IMR-90 (cell line): ENCODE data around the gene AHI1. TPM values are rescaled to one million over a fixed set of nuclear protein-coding genes. Genes with fewer than 3 reads are reported as not detected.

Experiments
- ATAC-seq: fragments of 200-7000 bp; cut with Tn5 transposase; 2 replicates; pipeline ENCODE4 v1.9.1; 2020; ENCODE audit warnings: low read depth, mild to moderate bottlenecking, moderate library complexity
- BruUV-seq: library from RNA; stranded (reverse); fragments of 400-500 nt; replicated peaks from 2 replicates; lab custom pipeline; 2021; lab: Mats Ljungman, UMichigan
- CTCF ChIA-PET: fragments of 300-600 bp; formaldehyde crosslinking; extraction: SDS; loops from one replicate; lab custom pipeline; 2021; ENCODE audit warnings: antibody characterized with exemption; lab: Yijun Ruan, JAX
- POLR2A ChIA-PET: fragments of 300-600 bp; sonication (Branson Sonifier 250); formaldehyde crosslinking; loops from one replicate; lab custom pipeline; 2022; ENCODE audit warnings: antibody characterized with exemption; ENCODE audit not compliant: unreplicated experiment; lab: Charles Lee
- DNase-seq: peaks from one replicate; pipeline ENCODE4 v3.0.0; 2013
- H2AFZ ChIP-seq: replicated peaks from 2 replicates; pipeline ENCODE3; 2013; ENCODE audit warnings: low read length, mild to moderate bottlenecking; ENCODE audit not compliant: poor library complexity
- H2AK5ac ChIP-seq: 2 replicates; pipeline ENCODE4 v1.6.1; 2013; ENCODE audit warnings: low read depth, low read length, inconsistent platforms
- H2AK9ac ChIP-seq: replicated peaks from 2 replicates; pipeline ENCODE3; 2013; ENCODE audit warnings: mild to moderate bottlenecking, low read depth, low read length, moderate library complexity; ENCODE audit not compliant: poor library complexity
- H2BK120ac ChIP-seq: 2 replicates; pipeline ENCODE4 v1.6.1; 2013; ENCODE audit warnings: low read depth, low read length, inconsistent platforms
- H2BK15ac ChIP-seq: 3 replicates; pipeline ENCODE4 v1.6.1; 2013; ENCODE audit warnings: low read depth, low read length, inconsistent platforms
- H2BK20ac ChIP-seq: 2 replicates; pipeline ENCODE4 v1.6.1; 2013; ENCODE audit warnings: low read depth, mild to moderate bottlenecking, inconsistent platforms, low read length, moderate library complexity
- H2BK5ac ChIP-seq: 2 replicates; pipeline ENCODE4 v1.6.1; 2013; ENCODE audit warnings: mild to moderate bottlenecking, low read depth, low read length, inconsistent platforms; ENCODE audit not compliant: poor library complexity, severe bottlenecking
- H3K14ac ChIP-seq: replicated peaks from 2 replicates; pipeline ENCODE4 v1.6.1; 2013; ENCODE audit warnings: low read depth, low read length, inconsistent platforms
- H3K18ac ChIP-seq: 2 replicates; pipeline ENCODE4 v1.6.1; 2013; ENCODE audit warnings: low read depth, low read length, control low read depth
- H3K23ac ChIP-seq: 2 replicates; pipeline ENCODE4 v1.6.1; 2013; ENCODE audit warnings: low read depth, low read length, inconsistent platforms
- H3K27ac ChIP-seq: 2 replicates; pipeline ENCODE4 v1.5.1; 2013; ENCODE audit warnings: mild to moderate bottlenecking, control low read depth, low read length; ENCODE audit not compliant: insufficient read depth
- H3K27me3 ChIP-seq: 2 replicates; pipeline ENCODE4 v1.6.1; 2013; ENCODE audit warnings: low read length; ENCODE audit not compliant: control insufficient read depth, insufficient read depth
- H3K36me3 ChIP-seq: 2 replicates; pipeline ENCODE4 v1.6.1; 2013; ENCODE audit warnings: low read length, mixed read lengths; ENCODE audit not compliant: control insufficient read depth, insufficient read depth
- H3K4ac ChIP-seq: 2 replicates; pipeline ENCODE4 v1.6.1; 2013; ENCODE audit warnings: low read depth, low read length, inconsistent platforms
- H3K4me1 ChIP-seq: 2 replicates; pipeline ENCODE4 v1.6.1; 2013; ENCODE audit warnings: low read length, mixed read lengths; ENCODE audit not compliant: control insufficient read depth, insufficient read depth
- H3K4me2 ChIP-seq: 2 replicates; pipeline ENCODE4 v1.6.1; 2013; ENCODE audit warnings: low read depth, mild to moderate bottlenecking, control low read depth, low read length, moderate library complexity
- H3K4me3 ChIP-seq: 2 replicates; pipeline ENCODE4 v1.5.1; 2013; ENCODE audit warnings: low read depth, mild to moderate bottlenecking, control low read depth, low read length, moderate library complexity; ENCODE audit not compliant: insufficient read depth
- H3K56ac ChIP-seq: 2 replicates; pipeline ENCODE4 v1.6.1; 2013; ENCODE audit warnings: low read length, inconsistent platforms; ENCODE audit not compliant: insufficient read depth; ENCODE audit errors: extremely low read depth
- H3K79me1 ChIP-seq, 2 experiments: 2 replicates each; pipeline ENCODE4 v1.6.1; 2013; ENCODE audit warnings: low read length in 2 of 2, inconsistent platforms in 1 of 2, low read depth in 1 of 2
- H3K9ac ChIP-seq: 2 replicates; pipeline ENCODE4 v1.6.1; 2013; ENCODE audit warnings: low read depth, low read length, control low read depth
- H3K9me1 ChIP-seq: 2 replicates; pipeline ENCODE4 v1.6.1; 2013; ENCODE audit warnings: low read length, inconsistent platforms; ENCODE audit not compliant: insufficient read depth
- H3K9me3 ChIP-seq: 2 replicates; pipeline ENCODE4 v1.6.1; 2013; ENCODE audit warnings: low read length; ENCODE audit not compliant: control insufficient read depth, insufficient read depth
- H4K20me1 ChIP-seq: 2 replicates; pipeline ENCODE4 v1.6.1; 2013; ENCODE audit warnings: low read length, inconsistent platforms; ENCODE audit not compliant: insufficient read depth
- H4K5ac ChIP-seq: 2 replicates; pipeline ENCODE4 v1.6.1; 2013; ENCODE audit warnings: mild to moderate bottlenecking, low read depth, low read length, control low read depth
- H4K8ac ChIP-seq, 2 experiments: 2 replicates each; pipeline ENCODE4 v1.6.1; 2013; ENCODE audit warnings: low read depth in 2 of 2, low read length in 2 of 2, control low read depth in 1 of 2, inconsistent platforms in 1 of 2
- H4K91ac ChIP-seq: 2 replicates; pipeline ENCODE4 v1.6.1; 2013; ENCODE audit warnings: low read depth, low read length, inconsistent platforms; ENCODE audit not compliant: insufficient read depth
- MAFK ChIP-seq: IDR thresholded peaks from 2 replicates; pipeline ENCODE4 v1.6.1; 2012; ENCODE audit warnings: low read depth, low read length, improper control_type of control experiment
- WGBS, 2 experiments: methylation state at CpG; one replicate each; pipeline versions ENCODE4 v1.1.5 to v1.1.7; 2013; ENCODE audit warnings: missing lambda C conversion rate in 2 of 2; ENCODE audit not compliant: insufficient read length in 1 of 2; ENCODE audit errors: extremely low coverage in 2 of 2; 5-methylcytosine and 5-hydroxymethylcytosine counted together
- dilution Hi-C: fragments of 300-500 bp; cut with HindIII; formaldehyde crosslinking; loops from one replicate; pipeline ENCODE4 v1.14.3; 2018; ENCODE audit warnings: low sequenced_read_pairs; ENCODE audit not compliant: unreplicated experiment
- in situ Hi-C: fragments of 300-500 bp; cut with MboI; formaldehyde crosslinking; loops from 3 replicates; pipeline ENCODE4 v1.14.3; 2019; ENCODE audit warnings: low sequenced_read_pairs, inconsistent platforms, mixed read lengths
- intact Hi-C: fragments of 100-400 bp; cut with micrococcal nuclease; formaldehyde crosslinking; loops from 2 replicates; pipeline ENCODE4 v1.10.0; 2022
- polyA plus RNA-seq, 3 experiments: library from polyadenylated mRNA; depleted of rRNA; stranded (reverse); fragments of >200 nt; gene quantifications; 2 replicates each; pipeline ENCODE4 v1.2.3, GENCODE V29; 2012; ENCODE audit warnings: low replicate concordance in 1 of 3
- total RNA-seq: library from RNA; depleted of rRNA; stranded (reverse); fragments of >200 nt; gene quantifications from 2 replicates; pipeline ENCODE4 v1.2.3, GENCODE V29; 2012

The AHI1 gene
- total and polyA plus RNA-seq, 2 of the 4 experiments (the other 2 are of a cell fraction), result 9.5 to 19.4 TPM

DNA sequence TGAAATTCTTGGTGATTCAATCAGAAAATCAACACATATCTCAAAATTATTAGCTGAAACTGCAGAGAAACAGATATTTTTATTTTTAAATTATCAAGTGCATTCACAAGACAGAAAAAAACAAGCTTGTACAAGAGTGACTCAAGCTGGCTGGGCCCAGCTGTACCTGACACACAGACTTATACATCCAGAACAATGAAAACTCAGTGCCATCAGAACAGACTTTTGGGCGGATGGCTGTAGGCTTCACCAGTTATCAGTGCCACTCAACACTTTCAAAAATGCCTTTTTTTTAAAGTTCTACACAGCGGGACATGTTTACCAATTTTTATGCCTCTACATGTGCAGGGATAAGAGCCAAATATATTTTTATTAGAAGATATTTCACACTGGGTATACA, 213.6 kb downstream of the AHI1 start:
- H3K27ac ChIP-seq, result no peak overlapping the region
- no peaks in the 10 kb centered on the region for H4K20me1 ChIP-seq
- no peaks in the 10 kb centered on the region for H3K27me3 ChIP-seq
- H4K8ac ChIP-seq, result no peak overlapping the region
- H3K14ac ChIP-seq, result no peak overlapping the region
- no peak for ATAC-seq
- no peaks in the 10 kb centered on the region for H3K9me3 ChIP-seq
- H3K23ac ChIP-seq, result no peak overlapping the region
- H4K91ac ChIP-seq, result no peak overlapping the region
- no peak overlapping the region for H3K4me3 ChIP-seq
- no TSS peak for BruUV-seq
- H3K36me3 ChIP-seq, result no peaks in the 10 kb centered on the region
- CTCF ChIA-PET, result no interaction called here
- H3K4me1 ChIP-seq, result no peaks in the 10 kb centered on the region
- H3K9me1 ChIP-seq, result no peaks in the 10 kb centered on the region; the same call in 1 of the 2 replicates
- no peak overlapping the region for H2BK5ac ChIP-seq
- dilution Hi-C loops, result no loop called here
- H2AFZ ChIP-seq, result no peak overlapping the region
- H2AK9ac ChIP-seq, result no peak overlapping the region
- in situ Hi-C loops, result no loop called here
- DNase-seq, result no peak
- no peak overlapping the region for H3K9ac ChIP-seq
- POLR2A ChIA-PET, result no interaction called here
- no peak overlapping the region for H3K4ac ChIP-seq
- H3K79me1 ChIP-seq, result no peaks in the 10 kb centered on the region
- no peak overlapping the region for H2BK15ac ChIP-seq
- no peak for TF ChIP-seq MAFK
- no peak overlapping the region for H2BK120ac ChIP-seq
- intact Hi-C loops, result no loop called here
- no peak overlapping the region for H3K4me2 ChIP-seq
- no peak overlapping the region for H3K56ac ChIP-seq
- no peak overlapping the region for H4K5ac ChIP-seq
- no CpG with 5 or more reads among the region's 2 CpGs for WGBS, 2 experiments
- H2AK5ac ChIP-seq, result no peak overlapping the region
- H2BK20ac ChIP-seq, result no peak overlapping the region
- H3K18ac ChIP-seq, result no peak overlapping the region
